ENCODE data around the gene AKAP5. TPM values are rescaled to one million over a fixed set of nuclear protein-coding genes. Genes with fewer than 3 reads are reported as not detected.

AKAP5 gene
- polyA plus RNA-seq, 1 of the 3 experiments (the other 2 are of a cell fraction) = 0.28 TPM

- CTCF ChIA-PET = interaction anchor here (0.9 to 3.3 kb wide), 5 partner anchors 12 to 31 kb away, joined by 3 to 19 read pairs (median 5); partner anchors contain the start of gene AKAP5
- peaks cover 17 to 19% of the 10 kb centered on the region in 2 experiments; a peak in 3 of 4 replicates for H3K4me1 ChIP-seq (ENCODE audit: control insufficient read depth in 1 of 2, insufficient read depth in 2 of 2, low read depth in 1 of 2, low read length in 1 of 2)
- H3K9me2 ChIP-seq = no peaks in the 10 kb centered on the region
- H3K4me2 ChIP-seq = no peak overlapping the region
- no peaks in the 10 kb centered on the region for H3K9me3 ChIP-seq
- H4K20me1 ChIP-seq (ENCODE audit: insufficient read depth) = no peaks in the 10 kb centered on the region
- POLR2A ChIA-PET = no interaction called here
- H2AFZ ChIP-seq (ENCODE audit: low read depth) = no peak overlapping the region
- no peaks in the 10 kb centered on the region for H3K79me2 ChIP-seq (ENCODE audit: insufficient read depth)
- H3K27ac ChIP-seq (ENCODE audit: low read depth in 2 of 2, low read length in 1 of 2) = no peak overlapping the region
- WGBS (ENCODE audit: low lambda C conversion rate) = 87% methylated on average over 5 of the region's 5 CpGs
- no peak for TF ChIP-seq SIN3A (IDR thresholded peaks at IDR 0.05; ENCODE audit: borderline replicate concordance, low read depth, low read length)
- TF ChIP-seq SMC3 (IDR thresholded peaks at IDR 0.05; ENCODE audit: low read depth, low read length) = no peak
- TF ChIP-seq MXI1 (IDR thresholded peaks at IDR 0.05; ENCODE audit: low read depth, low read length) = no peak
- TF ChIP-seq USF1 (IDR thresholded peaks at IDR 0.05; ENCODE audit: borderline replicate concordance, low read depth) = no peak
- no peak for TF ChIP-seq EP300 (IDR thresholded peaks at IDR 0.05; ENCODE audit: borderline replicate concordance in 1 of 2, low read depth in 1 of 2, low read length in 1 of 2)
- no peak for TF ChIP-seq NFIC (IDR thresholded peaks at IDR 0.05; ENCODE audit: borderline replicate concordance)
- TF ChIP-seq IRF3 (IDR thresholded peaks at IDR 0.05; ENCODE audit: low read depth, low read length) = no peak
- no peak for TF ChIP-seq GABPA (IDR thresholded peaks at IDR 0.05; ENCODE audit: low read depth)
- no peak for TF ChIP-seq NRF1 (IDR thresholded peaks at IDR 0.05; ENCODE audit: low read depth, low read length)
- TF ChIP-seq ELF1 (IDR thresholded peaks at IDR 0.05) = no peak
- TF ChIP-seq REST (IDR thresholded peaks at IDR 0.05; ENCODE audit: low read depth, low read length) = no peak
- no peak for TF ChIP-seq ZBTB33 (IDR thresholded peaks at IDR 0.05; ENCODE audit: borderline replicate concordance, low read depth)
- TF ChIP-seq JUND (IDR thresholded peaks at IDR 0.05) = no peak
- TF ChIP-seq CTCF (IDR thresholded peaks at IDR 0.05) = no peak
- no peak for TF ChIP-seq RXRA (IDR thresholded peaks at IDR 0.05; ENCODE audit: borderline replicate concordance, low read depth)
- peaks cover 13% of the 10 kb centered on the region for H3F3A ChIP-seq (replicated peaks; ENCODE audit: insufficient read depth)
- H3K9ac ChIP-seq = no peak overlapping the region
- no peak overlapping the region for H3K4me3 ChIP-seq (ENCODE audit: low read depth in 2 of 2, low read length in 1 of 2)
- no peaks in the 10 kb centered on the region for H3K27me3 ChIP-seq (ENCODE audit: insufficient read depth)
- DNase-seq = no peak
- peaks cover 11 to 18% of the 10 kb centered on the region in 2 experiments for H3K36me3 ChIP-seq (replicated peaks in 1 of 2; ENCODE audit: control insufficient read depth in 1 of 2, insufficient read depth in 2 of 2, low read length in 1 of 2)
These were observed 17.2 kb upstream of the AKAP5 start for GRCh38 chr14:64447876-64448670.
